ENCODE measurements around the gene ANXA8. TPM values are rescaled to one million over a fixed set of nuclear protein-coding genes. Genes with fewer than 3 reads are reported as not detected.

ANXA8 gene
- total RNA-seq, 1 experiment from 2014 or later, result 0.16 TPM

DNA sequence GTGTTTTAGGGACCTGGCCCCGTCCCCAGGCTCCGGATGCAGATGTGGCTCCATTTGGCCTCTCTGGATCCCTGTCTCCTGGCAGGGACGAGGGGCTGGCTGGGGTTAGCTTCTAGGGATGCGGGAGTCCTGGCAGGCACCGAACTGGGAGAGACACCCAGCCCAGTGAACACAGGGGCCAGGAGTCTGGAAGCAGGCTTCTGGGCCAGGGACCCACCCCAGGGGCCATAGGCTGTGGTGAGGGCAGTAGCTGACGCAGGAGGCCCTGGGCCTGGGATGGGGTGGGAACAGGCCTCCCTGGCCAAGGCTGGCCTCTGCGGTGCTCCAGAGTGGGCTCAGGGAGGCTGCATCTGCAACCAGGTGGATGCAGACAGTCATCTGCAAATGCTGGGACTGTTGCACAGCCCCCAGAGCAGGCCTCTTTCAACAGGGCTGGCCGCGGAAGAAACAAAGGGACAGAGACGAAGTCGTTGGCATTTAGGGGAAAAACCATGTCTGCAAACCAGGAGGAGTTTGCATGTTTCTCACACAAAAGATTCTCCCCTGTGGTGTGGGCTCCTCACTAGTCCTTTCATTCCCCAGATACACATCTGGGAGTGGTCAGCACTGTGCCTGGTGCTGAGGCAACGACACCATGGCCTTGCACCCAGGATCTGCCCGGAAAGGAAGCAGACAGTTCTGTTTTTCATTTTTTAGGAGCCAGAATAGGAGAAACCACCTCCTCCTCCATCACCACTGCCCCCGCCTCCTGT is 63.4 kb downstream of the ANXA8 start:
- Histone ChIP-seq H3K36me3 (no peaks in the 10 kb centered on the region), H3K4me3 (no peak overlapping the region), H3K4me1 (replicated peaks) (peaks cover 12% of the 10 kb centered on the region), H3K27me3 (replicated peaks) (no peaks in the 10 kb centered on the region), H3K27ac (no peak overlapping the region), H3K9me3 (replicated peaks) (no peaks in the 10 kb centered on the region)
- DNase-seq (ENCODE audit: low read depth in 1 of 2, low spot score in 2 of 2), result no peak

DNA sequence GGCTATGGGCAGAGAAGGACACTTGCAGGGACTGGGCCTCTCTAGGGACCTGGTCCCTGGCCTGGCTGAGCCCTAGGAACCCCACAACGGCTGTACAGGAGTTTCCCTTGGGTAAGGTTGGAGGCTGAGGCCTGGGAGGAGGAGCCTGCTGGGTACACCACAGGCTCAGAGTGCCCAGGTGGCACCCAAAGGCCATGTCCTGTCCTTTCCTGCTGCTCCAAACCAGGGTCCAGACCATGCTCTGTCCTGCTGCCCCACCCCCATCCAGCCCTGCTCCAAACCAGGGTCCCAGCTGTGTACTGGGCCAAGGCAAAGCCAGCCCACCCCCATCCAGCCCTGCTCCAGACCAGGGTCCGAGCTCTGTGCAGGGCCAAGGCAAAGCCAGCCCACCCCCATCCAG is 64.5 kb downstream of the ANXA8 start:
- no peak for DNase-seq (ENCODE audit: low read depth in 1 of 2, low spot score in 2 of 2)

DNA sequence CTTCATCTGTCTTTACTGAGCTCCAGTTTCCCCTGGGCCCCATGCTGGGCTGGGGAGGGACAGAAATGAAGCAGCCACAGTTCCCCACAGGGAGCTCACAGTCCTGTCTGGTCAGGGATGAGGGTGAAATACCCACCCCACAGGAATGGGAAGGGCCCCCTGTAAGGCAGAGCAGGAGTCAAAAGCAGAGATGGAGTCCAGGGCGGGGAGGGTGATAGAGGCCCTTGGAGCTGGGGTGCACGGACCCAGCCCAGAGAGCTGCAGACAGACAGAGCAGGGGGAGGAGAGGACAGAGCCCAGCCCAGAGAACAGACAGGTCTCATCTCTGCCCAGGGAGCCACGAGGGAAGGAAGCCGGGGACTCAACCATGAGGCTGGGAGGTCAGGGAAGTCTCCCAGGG is 64.9 kb downstream of the ANXA8 start:
- no peak overlapping the region for H3K27ac ChIP-seq
- peaks cover 13% of the 10 kb centered on the region for H3K4me1 ChIP-seq (replicated peaks)
- H3K36me3 ChIP-seq, result no peaks in the 10 kb centered on the region
- no peak for DNase-seq (ENCODE audit: low read depth in 1 of 2, low spot score in 2 of 2)
- no peaks in the 10 kb centered on the region for H3K9me3 ChIP-seq (replicated peaks)
- no peaks in the 10 kb centered on the region for H3K27me3 ChIP-seq (replicated peaks)
- no peak overlapping the region for H3K4me3 ChIP-seq

More for the DNA sequence above, 64.5 kb downstream of the ANXA8 start:
- Histone ChIP-seq H3K36me3 (no peaks in the 10 kb centered on the region), H3K9me3 (replicated peaks) (no peaks in the 10 kb centered on the region), H3K27me3 (replicated peaks) (no peaks in the 10 kb centered on the region), H3K4me3 (no peak overlapping the region), H3K4me1 (replicated peaks) (peaks cover 12% of the 10 kb centered on the region), H3K27ac (no peak overlapping the region)

DNA sequence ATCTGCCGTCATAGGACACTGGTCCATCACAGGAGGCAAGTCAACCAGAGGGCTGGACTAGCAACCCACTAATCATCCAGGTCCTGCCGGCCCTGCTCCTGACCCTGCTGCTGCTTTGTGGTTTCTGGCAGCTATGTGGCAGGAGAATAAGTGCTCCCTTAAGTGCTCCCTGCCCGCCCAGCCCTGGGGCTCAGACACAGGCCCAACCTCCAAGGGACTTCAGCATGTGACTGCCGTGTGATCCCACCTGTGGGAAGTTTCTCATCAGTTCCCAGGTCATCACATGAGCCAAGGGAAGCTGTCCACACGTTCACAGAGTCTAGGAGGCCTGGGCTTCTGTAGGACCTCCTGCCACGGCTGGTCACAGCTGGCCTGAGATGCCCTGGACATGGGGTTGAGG is 65.6 kb downstream of the ANXA8 start:
- Histone ChIP-seq H3K36me3 (no peaks in the 10 kb centered on the region), H3K27me3 (replicated peaks) (no peaks in the 10 kb centered on the region), H3K4me1 (replicated peaks) (peaks cover 20% of the 10 kb centered on the region), H3K9me3 (replicated peaks) (no peaks in the 10 kb centered on the region), H3K4me3 (no peak overlapping the region), H3K27ac (no peak overlapping the region)
- no peak for DNase-seq (ENCODE audit: low read depth in 1 of 2, low spot score in 2 of 2)

Other genes with a start within 250 kb of the ANXA8 start
- not detected in 2 replicates for gene GDF10, start 183.9 kb downstream of the ANXA8 start, total RNA-seq (2014; rRNA removed; shearing (Covaris generic))
- gene GDF2, start 161.7 kb downstream of the ANXA8 start, total RNA-seq (2014; rRNA removed; shearing (Covaris generic)), result not detected in 2 replicates
- gene RBP3, start 135.8 kb downstream of the ANXA8 start, total RNA-seq (2014; rRNA removed; shearing (Covaris generic)), result not detected in 2 replicates
- 0.09 and 1.2 TPM in 2 replicates for gene ZNF488, start 99.8 kb downstream of the ANXA8 start, total RNA-seq (2014; rRNA removed; shearing (Covaris generic))
- not detected in 2 replicates for gene FAM25G, start 7.6 kb upstream of the ANXA8 start, total RNA-seq (2014; rRNA removed; shearing (Covaris generic))
- 1.0 and 2.0 TPM in 2 replicates for gene AGAP9, start 39.5 kb upstream of the ANXA8 start, total RNA-seq (2014; rRNA removed; shearing (Covaris generic))